Neural crest cell (in vitro differentiated cells): Measurements from ENCODE around the gene FMN1. TPM values are rescaled to one million over a fixed set of nuclear protein-coding genes. Genes with fewer than 3 reads are reported as not detected.

ENCODE experiments used
- DNase-seq: peaks from one replicate; pipeline ENCODE4 v3.0.0; 2021; ENCODE audit warnings: low read depth, mixed read lengths, low spot score
- H3K27ac Mint-ChIP-seq: one replicate; pipeline ENCODE4 v1.8.0; 2021; ENCODE audit warnings: mild to moderate bottlenecking, mixed read lengths; ENCODE audit not compliant: unreplicated experiment
- H3K27me3 Mint-ChIP-seq: 2 replicates; pipeline ENCODE4 v1.8.0; 2021; ENCODE audit warnings: low read depth, mild to moderate bottlenecking, mixed read lengths
- H3K36me3 Mint-ChIP-seq: 2 replicates; pipeline ENCODE4 v1.8.0; 2021; ENCODE audit warnings: low read depth, mild to moderate bottlenecking, mixed read lengths
- H3K4me1 Mint-ChIP-seq: 2 replicates; pipeline ENCODE4 v1.8.0; 2021; ENCODE audit warnings: mixed read lengths
- H3K4me3 Mint-ChIP-seq: one replicate; pipeline ENCODE4 v1.8.0; 2021; ENCODE audit warnings: mild to moderate bottlenecking, mixed read lengths
- H3K9me3 Mint-ChIP-seq: 2 replicates; pipeline ENCODE4 v1.8.0; 2021; ENCODE audit warnings: mixed read lengths
- CTCF ChIP-seq: fragments of 200-600 bp; sonication (generic); conservative IDR thresholded peaks from 2 replicates; pipeline ENCODE4 v1.5.0; 2021; ENCODE audit warnings: antibody characterized with exemption, mild to moderate bottlenecking
- total RNA-seq: library from RNA; stranded (reverse); gene quantifications from 2 replicates; pipeline ENCODE4 v1.2.1, GENCODE V29; 2021

Gene FMN1
- total RNA-seq, 1 donor from 2014 or later = 0.70 TPM

GRCh38 chr15:32826685-32827084 lies 367.8 kb downstream of the FMN1 start:
- Mint-ChIP-seq H3K4me1 (no peaks in the 10 kb centered on the region), H3K9me3 (no peaks in the 10 kb centered on the region), H3K27ac (no peak overlapping the region), H3K4me3 (no peak overlapping the region), H3K27me3 (no peaks in the 10 kb centered on the region), H3K36me3 (no peaks in the 10 kb centered on the region)
- TF ChIP-seq CTCF = no peak
- DNase-seq = no peak

GRCh38 chr15:32825219-32825618 lies 369.3 kb downstream of the FMN1 start:
- Mint-ChIP-seq H3K36me3 (no peaks in the 10 kb centered on the region), H3K9me3 (no peaks in the 10 kb centered on the region), H3K27ac (no peak overlapping the region), H3K4me1 (no peaks in the 10 kb centered on the region), H3K4me3 (no peak overlapping the region), H3K27me3 (peaks cover 2% of the 10 kb centered on the region)
- no peak for DNase-seq
- no peak for TF ChIP-seq CTCF

GRCh38 chr15:32824777-32825176 lies 369.7 kb downstream of the FMN1 start:
- no peak for DNase-seq
- H3K4me3 Mint-ChIP-seq = no peak overlapping the region

GRCh38 chr15:32823750-32824149 lies 370.8 kb downstream of the FMN1 start:
- Mint-ChIP-seq H3K36me3 (no peaks in the 10 kb centered on the region), H3K9me3 (no peaks in the 10 kb centered on the region), H3K4me3 (no peak overlapping the region), H3K4me1 (no peaks in the 10 kb centered on the region), H3K27ac (no peak overlapping the region), H3K27me3 (peaks cover 2% of the 10 kb centered on the region)
- DNase-seq = no peak
- TF ChIP-seq CTCF = no peak

More at GRCh38 chr15:32824777-32825176, 369.7 kb downstream of the FMN1 start:
- Mint-ChIP-seq H3K4me1 (no peaks in the 10 kb centered on the region), H3K27me3 (peaks cover 2% of the 10 kb centered on the region), H3K27ac (no peak overlapping the region), H3K36me3 (no peaks in the 10 kb centered on the region), H3K9me3 (no peaks in the 10 kb centered on the region)
- TF ChIP-seq CTCF = no peak

- Mint-ChIP-seq H3K9me3 (no peaks in the 10 kb centered on the region), H3K27me3 (peaks cover 2% of the 10 kb centered on the region), H3K27ac (no peak overlapping the region), H3K36me3 (no peaks in the 10 kb centered on the region), H3K4me1 (no peaks in the 10 kb centered on the region), H3K4me3 (no peak overlapping the region)
- TF ChIP-seq CTCF = no peak
- no peak for DNase-seq
These were observed 371.8 kb downstream of the FMN1 start for GRCh38 chr15:32822739-32823138.

- Mint-ChIP-seq H3K9me3 (no peaks in the 10 kb centered on the region), H3K36me3 (no peaks in the 10 kb centered on the region), H3K4me3 (no peak overlapping the region), H3K27ac (no peak overlapping the region), H3K4me1 (no peaks in the 10 kb centered on the region), H3K27me3 (peaks cover 2% of the 10 kb centered on the region)
- no peak for DNase-seq
- no peak for TF ChIP-seq CTCF
These were observed 375.1 kb downstream of the FMN1 start for GRCh38 chr15:32819448-32819847.
